Mammary epithelial cell (primary cell): Measurements from ENCODE around the gene NXPE3.

Experiments used
- CTCF ChIP-seq, 2 donors: IDR thresholded peaks in 1 of 2; conservative IDR thresholded peaks in 1 of 2; 2 replicates each; pipeline ENCODE4 v1.5.1; 2011 to 2012; ENCODE audit warnings: inconsistent platforms in 2 of 2, low read length in 2 of 2, mild to moderate bottlenecking in 2 of 2, control low read depth in 1 of 2, low read depth in 1 of 2; ENCODE audit not compliant: insufficient read depth in 1 of 2; ENCODE audit errors: extremely low read depth in 1 of 2
- EZH2 ChIP-seq: IDR thresholded peaks from 2 replicates; pipeline ENCODE4 v1.6.1; 2012; ENCODE audit warnings: low read length, inconsistent platforms, borderline replicate concordance

- TF ChIP-seq CTCF (conservative IDR thresholded peaks at IDR 0.05 in 1 of 2, IDR thresholded peaks at IDR 0.05 in 1 of 2; ENCODE audit: extremely low read depth in 1 of 2, insufficient read depth in 1 of 2, low read depth in 1 of 2, low read length in 2 of 2) (no peak), EZH2 (no peak)
These were observed 89.0 kb downstream of the NXPE3 start for GRCh38 chr3:101867996-101868395.
